GM19043 (cell line): ENCODE data around the gene DNAJB14.

Experiments used
- ATAC-seq: cut with Tn5 transposase; IDR thresholded peaks from one replicate; pipeline ENCODE4 v1.9.1; 2021; ENCODE audit warnings: low read depth; ENCODE audit not compliant: unreplicated experiment

The DNAJB14 gene

GRCh38 chr4:99945718-99946355 is 581 bp downstream of the DNAJB14 start:
- ATAC-seq: peak; percentile 0

GRCh38 chr4:99943904-99944437 is 2.4 kb downstream of the DNAJB14 start:
- ATAC-seq: no peak

GRCh38 chr4:99938243-99938753 is 8.1 kb downstream of the DNAJB14 start:
- no peak for ATAC-seq

GRCh38 chr4:99934891-99935290 is 11.5 kb downstream of the DNAJB14 start:
- no peak for ATAC-seq

- no peak for ATAC-seq
Measured at GRCh38 chr4:99927566-99927965, 18.9 kb downstream of the DNAJB14 start.

DNA sequence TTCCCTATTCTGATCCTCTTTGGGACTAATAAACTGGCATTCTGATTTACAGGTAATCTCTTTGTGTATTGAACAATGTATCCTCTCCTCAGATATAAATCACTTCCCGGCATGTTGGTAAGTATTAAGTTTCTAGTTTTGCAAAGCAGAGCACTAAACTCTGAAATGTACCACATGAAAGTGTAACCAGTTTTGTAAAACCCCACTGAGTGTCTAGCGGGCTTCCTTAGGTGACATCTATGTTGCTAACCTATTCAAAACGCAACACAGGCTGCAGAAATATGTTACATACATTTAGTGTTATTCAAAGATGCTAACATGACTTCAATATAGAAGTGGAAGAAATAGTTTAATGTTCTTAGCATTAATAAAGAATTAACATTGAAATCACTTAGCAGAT is 25.2 kb downstream of the DNAJB14 start:
- ATAC-seq: no peak

DNA sequence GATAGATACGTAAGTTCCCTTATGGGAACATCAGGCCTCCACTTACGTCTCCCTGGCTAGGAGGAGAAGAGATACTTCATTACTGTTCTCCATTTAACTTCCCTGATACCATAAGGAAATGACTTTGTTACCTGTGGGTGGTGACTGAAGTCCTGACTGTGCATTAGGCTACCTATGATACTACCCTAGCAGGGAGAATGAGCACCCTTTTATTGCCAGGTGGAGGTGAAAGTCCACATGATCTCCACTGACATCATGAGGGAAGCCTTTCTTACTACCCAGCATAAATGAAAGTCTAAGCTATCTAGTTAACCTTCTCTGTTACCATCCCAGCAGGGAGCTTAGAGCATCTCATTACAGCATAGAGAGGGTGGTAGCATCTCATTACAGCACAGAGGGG is 27.8 kb downstream of the DNAJB14 start:
- no peak for ATAC-seq

DNA sequence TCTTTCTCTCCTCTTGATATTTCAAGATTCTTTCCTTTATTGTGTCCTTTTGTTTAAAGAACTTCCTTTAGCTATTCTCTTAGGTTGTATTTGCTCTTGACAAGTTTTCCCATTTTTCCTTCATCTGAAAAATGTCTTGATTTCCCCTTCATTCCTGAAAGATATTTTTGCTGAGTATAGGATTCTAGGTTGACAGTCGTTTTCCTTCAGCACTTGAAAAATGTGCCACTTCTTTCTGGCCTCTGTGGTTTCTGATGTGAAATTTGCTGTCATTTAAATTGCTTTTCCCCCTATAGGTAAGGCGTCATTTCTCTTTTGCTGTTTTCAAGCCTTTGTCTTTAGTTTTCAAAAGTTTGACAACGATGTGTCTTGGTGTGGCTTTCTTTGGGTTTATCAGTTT is 28.8 kb downstream of the DNAJB14 start:
- ATAC-seq: no peak

GRCh38 chr4:99915449-99915848 is 31.0 kb downstream of the DNAJB14 start:
- ATAC-seq: no peak

- ATAC-seq: no peak
Measured at GRCh38 chr4:99894998-99895397, 51.4 kb downstream of the DNAJB14 start.

DNA sequence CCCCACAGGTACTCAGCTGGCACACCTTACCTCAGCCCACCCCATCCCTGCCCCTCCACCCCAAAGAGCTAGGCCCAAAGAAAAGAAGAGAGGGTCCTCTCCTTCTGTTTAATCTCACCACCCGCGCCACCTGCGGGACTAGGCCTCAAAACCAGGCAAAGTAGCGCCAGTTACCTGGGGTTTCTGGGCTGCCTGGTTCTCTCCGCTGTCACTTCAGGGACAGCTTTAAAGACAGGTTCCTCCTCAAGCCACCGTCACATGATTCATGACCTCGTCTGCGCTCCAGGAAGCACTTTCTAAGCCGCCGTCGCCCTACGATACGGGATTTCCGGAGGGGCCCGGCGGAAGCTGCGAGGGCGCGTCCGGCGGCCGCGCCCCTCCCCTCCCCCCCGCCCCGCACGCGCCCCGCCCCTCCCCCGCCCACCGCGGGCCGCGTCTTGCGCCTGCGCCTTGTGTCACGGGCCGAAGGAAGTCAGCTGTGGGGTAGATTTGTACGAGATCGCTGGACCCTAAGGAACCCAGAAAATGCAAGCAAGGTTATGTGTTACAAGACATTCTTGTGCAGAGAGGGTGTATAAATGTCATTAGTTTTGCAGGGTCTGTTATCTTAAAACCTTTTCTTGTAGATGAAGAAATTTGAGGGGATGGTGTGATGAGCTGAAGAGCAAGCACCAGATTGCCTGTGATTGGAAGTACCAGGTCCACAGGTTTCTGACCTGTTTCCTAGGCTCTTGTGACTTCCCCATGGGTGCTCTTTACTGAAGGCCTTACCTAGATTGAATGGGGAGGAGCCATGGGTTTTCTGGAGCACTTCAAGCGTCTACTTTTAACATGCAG is 52.0 kb downstream of the DNAJB14 start, which contains the start of gene LAMTOR3:
TSS of gene LAMTOR3 (minus strand) at position 267 of the 837 bp plus-strand sequence. CDS start 464 bp downstream, outside the sequence.
- peak; percentile 100 for ATAC-seq

DNA sequence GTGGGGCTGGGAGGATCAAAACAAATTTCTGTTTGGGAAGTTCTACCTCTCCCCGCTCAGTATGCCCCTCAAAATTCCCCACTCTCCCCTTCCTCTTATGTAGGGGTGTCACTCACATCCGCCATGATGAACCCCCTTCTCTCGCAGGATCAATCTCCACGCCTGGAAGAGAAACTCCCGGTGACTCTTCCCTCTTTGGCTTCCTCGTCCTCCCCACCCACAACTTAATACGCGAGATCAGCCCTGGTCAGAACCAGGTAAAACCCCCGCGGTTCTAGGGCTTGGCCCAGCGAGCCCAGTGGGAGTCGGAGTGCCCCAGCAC is 52.6 kb downstream of the DNAJB14 start:
- ATAC-seq: no peak

- ATAC-seq: no peak
Measured at GRCh38 chr4:99893029-99893428, 53.4 kb downstream of the DNAJB14 start.

- no peak for ATAC-seq
Measured at GRCh38 chr4:99891351-99891750, 55.1 kb downstream of the DNAJB14 start.

DNA sequence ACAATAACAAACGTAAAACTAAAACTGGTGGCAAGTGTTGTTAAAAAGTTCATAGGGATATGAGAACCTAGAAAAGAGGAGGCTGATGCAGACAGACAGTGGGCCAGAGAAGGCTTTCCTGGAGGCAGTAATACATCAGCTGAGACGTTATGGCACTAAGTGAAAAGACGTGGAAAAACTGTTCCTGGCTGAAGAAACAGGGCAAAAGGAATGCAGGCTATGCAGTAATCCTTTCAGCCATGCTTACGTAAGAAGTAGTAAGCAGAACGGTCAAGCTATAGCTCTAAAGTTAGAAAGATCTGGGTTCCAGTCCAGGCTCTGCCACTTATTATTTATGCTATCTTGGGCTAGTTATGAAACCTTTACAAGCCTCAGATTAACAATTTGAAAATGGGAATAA is 58.6 kb downstream of the DNAJB14 start:
- no peak for ATAC-seq

- no peak for ATAC-seq
Measured at GRCh38 chr4:99886146-99886545, 60.3 kb downstream of the DNAJB14 start.

- no peak for ATAC-seq
Measured at GRCh38 chr4:99885687-99886086, 60.7 kb downstream of the DNAJB14 start.

GRCh38 chr4:99885063-99885664 is 61.3 kb downstream of the DNAJB14 start:
- peak; percentile 52 for ATAC-seq

GRCh38 chr4:99879458-99879857 is 67.0 kb downstream of the DNAJB14 start:
- no peak for ATAC-seq

GRCh38 chr4:99878604-99879003 is 67.8 kb downstream of the DNAJB14 start:
- ATAC-seq: no peak

- ATAC-seq: no peak
Measured at GRCh38 chr4:99876946-99877345, 69.5 kb downstream of the DNAJB14 start.
